SK-N-SH treated with all-trans-retinoic acid at 6 μM for 48 hours (cell line): ENCODE results near the gene SAMD3.

Experiments used
- OSR1 ChIP-seq: fragments of 250-450 bp; sonication (Bioruptor Pico); IDR thresholded peaks from 2 replicates; pipeline ENCODE4 v1.8.0; 2022; ENCODE audit warnings: moderate library complexity, mild to moderate bottlenecking, inconsistent platforms
- ZNF565 ChIP-seq: fragments of 450-650 bp; formaldehyde crosslinking; conservative IDR thresholded peaks from 2 replicates; pipeline ENCODE4 v1.5.0; 2020; ENCODE audit warnings: low read depth, mild to moderate bottlenecking, moderate library complexity
- TF ChIP-seq, protein P1 (sequence below): fragments of 250-450 bp; sonication (Bioruptor Pico); IDR thresholded peaks from 2 replicates; pipeline ENCODE4 v1.5.1; 2020; ENCODE audit warnings: low read depth, mild to moderate bottlenecking, moderate library complexity
- TF ChIP-seq, protein P2 (sequence below): fragments of 250-450 bp; sonication (Bioruptor Pico); IDR thresholded peaks from 2 replicates; pipeline ENCODE4 v1.8.0; 2020; ENCODE audit warnings: mild to moderate bottlenecking, moderate library complexity, borderline replicate concordance

DNA sequence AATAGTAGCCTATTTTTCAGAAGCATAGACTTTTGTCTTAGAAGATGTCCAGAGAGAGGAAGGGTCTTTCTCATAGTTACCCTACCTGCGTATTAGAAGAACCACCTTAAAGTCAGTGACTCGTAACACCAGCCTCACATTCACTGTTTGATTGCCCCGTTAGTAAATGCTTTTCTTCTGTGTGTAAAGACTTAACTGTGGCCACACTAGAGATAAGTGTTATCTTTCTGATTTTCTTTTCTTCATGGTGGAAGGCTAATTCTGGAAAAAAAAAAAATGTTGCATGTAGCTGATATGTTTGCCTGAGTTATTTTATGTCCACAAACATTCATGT lies 83.9 kb downstream of the SAMD3 start:
- TF ChIP-seq OSR1 (CRISPR knock-in tag) (no peak), ZNF565 (CRISPR knock-in tag) (no peak)
- TF ChIP-seq, protein P1, sequence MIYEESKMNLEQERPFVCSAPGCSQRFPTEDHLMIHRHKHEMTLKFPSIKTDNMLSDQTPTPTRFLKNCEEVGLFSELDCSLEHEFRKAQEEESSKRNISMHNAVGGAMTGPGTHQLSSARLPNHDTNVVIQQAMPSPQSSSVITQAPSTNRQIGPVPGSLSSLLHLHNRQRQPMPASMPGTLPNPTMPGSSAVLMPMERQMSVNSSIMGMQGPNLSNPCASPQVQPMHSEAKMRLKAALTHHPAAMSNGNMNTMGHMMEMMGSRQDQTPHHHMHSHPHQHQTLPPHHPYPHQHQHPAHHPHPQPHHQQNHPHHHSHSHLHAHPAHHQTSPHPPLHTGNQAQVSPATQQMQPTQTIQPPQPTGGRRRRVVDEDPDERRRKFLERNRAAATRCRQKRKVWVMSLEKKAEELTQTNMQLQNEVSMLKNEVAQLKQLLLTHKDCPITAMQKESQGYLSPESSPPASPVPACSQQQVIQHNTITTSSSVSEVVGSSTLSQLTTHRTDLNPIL (CRISPR knock-in tag), result no peak
- TF ChIP-seq, protein P2, sequence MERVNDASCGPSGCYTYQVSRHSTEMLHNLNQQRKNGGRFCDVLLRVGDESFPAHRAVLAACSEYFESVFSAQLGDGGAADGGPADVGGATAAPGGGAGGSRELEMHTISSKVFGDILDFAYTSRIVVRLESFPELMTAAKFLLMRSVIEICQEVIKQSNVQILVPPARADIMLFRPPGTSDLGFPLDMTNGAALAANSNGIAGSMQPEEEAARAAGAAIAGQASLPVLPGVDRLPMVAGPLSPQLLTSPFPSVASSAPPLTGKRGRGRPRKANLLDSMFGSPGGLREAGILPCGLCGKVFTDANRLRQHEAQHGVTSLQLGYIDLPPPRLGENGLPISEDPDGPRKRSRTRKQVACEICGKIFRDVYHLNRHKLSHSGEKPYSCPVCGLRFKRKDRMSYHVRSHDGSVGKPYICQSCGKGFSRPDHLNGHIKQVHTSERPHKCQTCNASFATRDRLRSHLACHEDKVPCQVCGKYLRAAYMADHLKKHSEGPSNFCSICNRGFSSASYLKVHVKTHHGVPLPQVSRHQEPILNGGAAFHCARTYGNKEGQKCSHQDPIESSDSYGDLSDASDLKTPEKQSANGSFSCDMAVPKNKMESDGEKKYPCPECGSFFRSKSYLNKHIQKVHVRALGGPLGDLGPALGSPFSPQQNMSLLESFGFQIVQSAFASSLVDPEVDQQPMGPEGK (CRISPR knock-in tag), result no peak
